Activated CD4-positive, alpha-beta T cell treated with anti-CD3 and anti-CD28 coated beads for 36 hours (primary cell): ENCODE results near the gene DGKD. TPM values are rescaled to one million over a fixed set of nuclear protein-coding genes. Genes with fewer than 3 reads are reported as not detected.

ENCODE experiments used
- ATAC-seq: fragments of 200-7000 bp; cut with Tn5 transposase; one replicate; pipeline ENCODE4 v1.10.0; 2021; ENCODE audit warnings: mild to moderate bottlenecking, moderate library complexity
- CTCF ChIA-PET: fragments of 350-600 bp; sonication (Branson Sonifier 250); formaldehyde crosslinking; loops from one replicate; lab custom pipeline; 2021; ENCODE audit warnings: antibody characterized with exemption; lab: Charles Lee
- POLR2A ChIA-PET: fragments of 350-600 bp; sonication (Branson Sonifier 250); formaldehyde crosslinking; loops from one replicate; lab custom pipeline; 2021; ENCODE audit warnings: antibody characterized with exemption, inconsistent platforms; lab: Charles Lee
- DNase-seq: peaks from one replicate; pipeline ENCODE4 v3.0.0-alpha.2; 2020
- H3K27ac Mint-ChIP-seq: one replicate; pipeline ENCODE4 v1.8.0; 2021; ENCODE audit warnings: mixed read lengths
- H3K27me3 Mint-ChIP-seq: one replicate; pipeline ENCODE4 v1.8.0; 2021; ENCODE audit warnings: mixed read lengths
- H3K36me3 Mint-ChIP-seq: one replicate; pipeline ENCODE4 v1.8.0; 2021; ENCODE audit warnings: low read depth, mixed read lengths
- H3K4me1 Mint-ChIP-seq: one replicate; pipeline ENCODE4 v1.8.0; 2021; ENCODE audit warnings: mixed read lengths
- H3K4me3 Mint-ChIP-seq: one replicate; pipeline ENCODE4 v1.8.0; 2021; ENCODE audit warnings: mild to moderate bottlenecking, moderate library complexity, mixed read lengths
- H3K9me3 Mint-ChIP-seq: one replicate; pipeline ENCODE4 v1.8.0; 2021; ENCODE audit warnings: low read depth, mixed read lengths
- intact Hi-C, 2 experiments: fragments of 100-400 bp; cut with DNase I in 1 of 2; cut with micrococcal nuclease in 1 of 2; formaldehyde crosslinking; loops; one replicate each; pipeline versions ENCODE4 v1.14.2 to v1.15.1; 2022 to 2024; cut with DNase I, micrococcal nuclease
- total RNA-seq, 2 experiments: library from RNA; stranded (reverse); gene quantifications; one replicate each; pipeline ENCODE4 v1.2.3, GENCODE V29; 2021

DGKD gene
- total RNA-seq, 2 experiments from 2014 or later, result 57.0 to 62.6 TPM

- intact Hi-C loops, result loop anchor here in 1 of 2 experiments (5.0 kb wide), 1 partner anchor 310 kb away; the partner anchor contains the start of gene UGT1A5
- no peak overlapping the region for H3K4me3 Mint-ChIP-seq
- POLR2A ChIA-PET, result interaction anchor here (0.6 to 0.7 kb wide), 2 partner anchors 31 to 56 kb away, joined by 3 read pairs; no protein-coding TSS in a partner anchor
- CTCF ChIA-PET, result interaction anchor here (0.6 to 10.4 kb wide), 6 partner anchors 8 to 589 kb away, joined by 3 to 167 read pairs (median 4); no protein-coding TSS in a partner anchor
- no peaks in the 10 kb centered on the region for H3K9me3 Mint-ChIP-seq
- H3K4me1 Mint-ChIP-seq, result peaks cover 57% of the 10 kb centered on the region
- no peak overlapping the region for H3K27ac Mint-ChIP-seq
- DNase-seq (no peak), ATAC-seq (peak; percentile 31)
- no peaks in the 10 kb centered on the region for H3K27me3 Mint-ChIP-seq
- peaks cover 17% of the 10 kb centered on the region for H3K36me3 Mint-ChIP-seq
These were observed 48.1 kb downstream of the DGKD start for GRCh38 chr2:233402346-233402745.

GRCh38 chr2:233402789-233403188, 48.5 kb downstream of the DGKD start:
- DNase-seq, result no peak
- Mint-ChIP-seq H3K27me3 (no peaks in the 10 kb centered on the region), H3K36me3 (peaks cover 17% of the 10 kb centered on the region), H3K9me3 (no peaks in the 10 kb centered on the region), H3K4me3 (no peak overlapping the region), H3K27ac (peak overlapping the region; percentile 37), H3K4me1 (peaks cover 55% of the 10 kb centered on the region)
- ATAC-seq, result no peak
- intact Hi-C loops, result loop anchor here in 1 of 2 experiments (5.0 kb wide), 1 partner anchor 310 kb away; the partner anchor contains the start of gene UGT1A5
- ChIA-PET POLR2A (interaction anchor here (0.6 to 0.7 kb wide), 2 partner anchors 18 to 31 kb away, joined by 3 read pairs; no protein-coding TSS in a partner anchor), CTCF (interaction anchor here (0.9 to 10.4 kb wide), 4 partner anchors 9 to 41 kb away, joined by 3 to 167 read pairs (median 52); no protein-coding TSS in a partner anchor)

- Mint-ChIP-seq H3K27ac (peak overlapping the region; percentile 24), H3K27me3 (no peaks in the 10 kb centered on the region), H3K4me1 (peaks cover 56% of the 10 kb centered on the region), H3K9me3 (no peaks in the 10 kb centered on the region), H3K4me3 (no peak overlapping the region), H3K36me3 (peaks cover 20% of the 10 kb centered on the region)
- CTCF ChIA-PET, result interaction anchor here (0.6 to 10.4 kb wide), 15 partner anchors 11 to 435 kb away, joined by 3 to 167 read pairs (median 3); no protein-coding TSS in a partner anchor
- ATAC-seq, result peak; percentile 49
- peak; percentile 80 for DNase-seq
- intact Hi-C loops, result loop anchor here (1.0 to 5.0 kb wide), 4 partner anchors 23 to 308 kb away; partner anchors contain the start of gene UGT1A5 (in 1 of the 2)
- POLR2A ChIA-PET, result no interaction called here
These were observed 49.9 kb downstream of the DGKD start for GRCh38 chr2:233404222-233404621.

- H3K4me3 Mint-ChIP-seq, result no peak overlapping the region
- DNase-seq (no peak), ATAC-seq (no peak)
- no peaks in the 10 kb centered on the region for H3K27me3 Mint-ChIP-seq
- intact Hi-C loops, result no loop called here
- peaks cover 59% of the 10 kb centered on the region for H3K4me1 Mint-ChIP-seq
- H3K9me3 Mint-ChIP-seq, result peaks cover 16% of the 10 kb centered on the region
- H3K36me3 Mint-ChIP-seq, result peaks cover 33% of the 10 kb centered on the region
- H3K27ac Mint-ChIP-seq, result no peak overlapping the region
- CTCF ChIA-PET, result interaction anchor here (1.3 to 10.4 kb wide), 4 partner anchors 12 to 47 kb away, joined by 4 to 167 read pairs (median 53); no protein-coding TSS in a partner anchor
- POLR2A ChIA-PET, result interaction anchor here (0.6 kb wide), 1 partner anchor 758 kb away, joined by 3 read pairs; no protein-coding TSS in a partner anchor
These were observed 52.6 kb downstream of the DGKD start for GRCh38 chr2:233406865-233407264.

GRCh38 chr2:233407771-233408181, 53.5 kb downstream of the DGKD start:
- Mint-ChIP-seq H3K9me3 (peaks cover 23% of the 10 kb centered on the region), H3K36me3 (peaks cover 40% of the 10 kb centered on the region), H3K4me3 (no peak overlapping the region), H3K4me1 (peaks cover 54% of the 10 kb centered on the region), H3K27ac (no peak overlapping the region), H3K27me3 (no peaks in the 10 kb centered on the region)
- CTCF ChIA-PET, result interaction anchor here (1.1 to 10.4 kb wide), 4 partner anchors 21 to 46 kb away, joined by 3 to 167 read pairs (median 4); no protein-coding TSS in a partner anchor
- no peak for ATAC-seq
- POLR2A ChIA-PET, result no interaction called here
- DNase-seq, result no peak
- intact Hi-C loops, result no loop called here

GRCh38 chr2:233408366-233409285, 54.3 kb downstream of the DGKD start:
- peak overlapping the region; percentile 34 for H3K27ac Mint-ChIP-seq
- no peaks in the 10 kb centered on the region for H3K27me3 Mint-ChIP-seq
- H3K4me1 Mint-ChIP-seq, result peaks cover 60% of the 10 kb centered on the region
- POLR2A ChIA-PET, result no interaction called here
- intact Hi-C loops, result no loop called here
- DNase-seq (no peak), ATAC-seq (no peak)
- H3K4me3 Mint-ChIP-seq, result no peak overlapping the region
- peaks cover 26% of the 10 kb centered on the region for H3K9me3 Mint-ChIP-seq
- peaks cover 48% of the 10 kb centered on the region for H3K36me3 Mint-ChIP-seq
- CTCF ChIA-PET, result interaction anchor here (1.1 to 10.4 kb wide), 2 partner anchors 24 to 35 kb away, joined by 3 to 167 read pairs; no protein-coding TSS in a partner anchor

GRCh38 chr2:233409286-233409991, 55.1 kb downstream of the DGKD start:
- peaks cover 48% of the 10 kb centered on the region for H3K36me3 Mint-ChIP-seq

GRCh38 chr2:233410196-233410760, 56.0 kb downstream of the DGKD start:
- Mint-ChIP-seq H3K27me3 (no peaks in the 10 kb centered on the region), H3K36me3 (peaks cover 50% of the 10 kb centered on the region), H3K4me3 (no peak overlapping the region), H3K4me1 (peaks cover 66% of the 10 kb centered on the region), H3K9me3 (peaks cover 26% of the 10 kb centered on the region), H3K27ac (peak overlapping the region; percentile 34)
- ChIA-PET CTCF (interaction anchor here (0.6 to 1.4 kb wide), 4 partner anchors 8 to 33 kb away, joined by 3 to 7 read pairs (median 4); no protein-coding TSS in a partner anchor), POLR2A (no interaction called here)
- DNase-seq (no peak), ATAC-seq (no peak)
- intact Hi-C loops, result loop anchor here in 1 of 2 experiments (2.0 to 10.0 kb wide), 3 partner anchors 157 to 885 kb away; partner anchors contain the start of genes HJURP and USP40

More at GRCh38 chr2:233409286-233409991, 55.1 kb downstream of the DGKD start:
- CTCF ChIA-PET, result interaction anchor here (0.6 to 1.4 kb wide), 4 partner anchors 9 to 34 kb away, joined by 3 to 7 read pairs (median 4); no protein-coding TSS in a partner anchor
- POLR2A ChIA-PET, result no interaction called here
- DNase-seq (no peak), ATAC-seq (no peak)
- H3K27me3 Mint-ChIP-seq, result no peaks in the 10 kb centered on the region
- no peak overlapping the region for H3K4me3 Mint-ChIP-seq
- H3K27ac Mint-ChIP-seq, result peak overlapping the region; percentile 34
- H3K9me3 Mint-ChIP-seq, result peaks cover 26% of the 10 kb centered on the region
- intact Hi-C loops, result no loop called here
- H3K4me1 Mint-ChIP-seq, result peaks cover 64% of the 10 kb centered on the region

GRCh38 chr2:233411162-233411561, 56.9 kb downstream of the DGKD start:
- Mint-ChIP-seq H3K4me1 (peaks cover 74% of the 10 kb centered on the region), H3K27me3 (no peaks in the 10 kb centered on the region), H3K27ac (no peak overlapping the region), H3K4me3 (no peak overlapping the region), H3K36me3 (peaks cover 54% of the 10 kb centered on the region), H3K9me3 (peaks cover 26% of the 10 kb centered on the region)
- no peak for ATAC-seq
- ChIA-PET POLR2A (no interaction called here), CTCF (interaction anchor here (1.4 kb wide), 1 partner anchor 32 kb away, joined by 7 read pairs; no protein-coding TSS in a partner anchor)
- intact Hi-C loops, result loop anchor here in 1 of 2 experiments (2.0 to 10.0 kb wide), 3 partner anchors 156 to 884 kb away; partner anchors contain the start of genes HJURP and USP40
- DNase-seq, result no peak

GRCh38 chr2:233412405-233412804, 58.1 kb downstream of the DGKD start:
- ATAC-seq (no peak), DNase-seq (no peak)
- Mint-ChIP-seq H3K4me1 (peaks cover 82% of the 10 kb centered on the region), H3K27ac (no peak overlapping the region), H3K36me3 (peaks cover 53% of the 10 kb centered on the region), H3K4me3 (no peak overlapping the region), H3K27me3 (no peaks in the 10 kb centered on the region), H3K9me3 (peaks cover 26% of the 10 kb centered on the region)
- intact Hi-C loops, result loop anchor here in 1 of 2 experiments (10.0 kb wide), 2 partner anchors 442 to 882 kb away; partner anchors contain the start of gene HJURP
- CTCF ChIA-PET, result interaction anchor here (0.8 to 2.1 kb wide), 3 partner anchors 10 to 32 kb away, joined by 3 to 7 read pairs (median 3); no protein-coding TSS in a partner anchor
- POLR2A ChIA-PET, result no interaction called here
